Fibroblast of mammary gland (primary cell): ENCODE measurements around the gene DNAI2.

Source experiments
- DNase-seq: peaks from one replicate; pipeline ENCODE4 v3.0.0-alpha.2; 2010; ENCODE audit warnings: low read depth
- H3K4me3 ChIP-seq: 2 replicates; pipeline ENCODE4 v1.5.1; 2011; ENCODE audit warnings: low read depth, mild to moderate bottlenecking, low read length, moderate library complexity; ENCODE audit not compliant: control insufficient read depth
- CTCF ChIP-seq: conservative IDR thresholded peaks from 2 replicates; pipeline ENCODE4 v1.5.1; 2011; ENCODE audit warnings: low read depth, low read length, inconsistent platforms; ENCODE audit not compliant: control insufficient read depth, insufficient read depth

DNAI2 gene

GRCh38 chr17:74355065-74355464 is 81.0 kb downstream of the DNAI2 start:
- no peak for DNase-seq
- H3K4me3 ChIP-seq, result no peak overlapping the region
- TF ChIP-seq CTCF, result no peak

GRCh38 chr17:74356646-74357465 is 82.8 kb downstream of the DNAI2 start:
- H3K4me3 ChIP-seq, result no peak overlapping the region
- TF ChIP-seq CTCF, result no peak
- no peak for DNase-seq

- no peak for DNase-seq
- no peak for TF ChIP-seq CTCF
- no peak overlapping the region for H3K4me3 ChIP-seq
Observed at GRCh38 chr17:74357466-74357809, 83.4 kb downstream of the DNAI2 start.

DNA sequence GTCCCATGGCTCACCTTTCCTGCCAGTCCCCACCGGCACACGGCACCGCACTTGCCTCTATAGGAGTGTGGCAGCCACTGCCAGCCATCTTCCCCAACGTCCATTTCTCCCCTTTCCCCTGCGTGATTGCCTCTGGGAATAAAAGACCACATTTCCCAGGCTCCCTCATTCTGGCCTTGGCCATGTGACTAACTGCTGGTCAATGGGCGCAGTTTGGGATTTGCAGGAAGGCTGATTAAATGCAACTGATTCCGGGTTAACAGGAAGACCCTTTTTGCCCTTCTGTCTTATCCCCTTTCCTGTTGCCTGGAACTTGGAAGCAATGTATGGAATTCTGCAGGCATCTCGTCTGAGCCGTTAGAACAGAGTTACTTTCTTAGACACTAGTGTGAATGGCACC is 84.7 kb downstream of the DNAI2 start:
- DNase-seq, result no peak
- no peak overlapping the region for H3K4me3 ChIP-seq
- TF ChIP-seq CTCF, result no peak

DNA sequence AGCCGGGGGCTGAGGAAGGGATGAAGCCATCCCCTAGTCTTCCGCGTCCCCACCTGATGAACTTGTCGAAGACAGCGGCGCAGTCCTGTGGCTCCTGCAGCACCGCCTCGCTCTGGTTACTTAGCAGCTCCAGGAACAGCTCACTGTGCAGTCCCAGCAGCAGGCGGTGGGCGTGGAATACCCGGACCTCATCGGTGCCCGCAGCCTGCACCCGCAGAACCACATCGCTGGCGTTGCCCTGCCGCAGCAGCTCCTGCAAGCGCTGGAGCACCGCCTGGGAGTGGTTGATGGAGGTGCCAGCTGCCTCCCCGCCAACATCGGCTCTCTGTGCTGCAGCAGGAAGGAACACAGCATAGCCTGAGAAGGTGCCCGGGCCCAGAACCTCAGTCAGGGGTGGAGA is 85.9 kb downstream of the DNAI2 start:
- no peak for DNase-seq
- no peak for TF ChIP-seq CTCF
- no peak overlapping the region for H3K4me3 ChIP-seq

DNA sequence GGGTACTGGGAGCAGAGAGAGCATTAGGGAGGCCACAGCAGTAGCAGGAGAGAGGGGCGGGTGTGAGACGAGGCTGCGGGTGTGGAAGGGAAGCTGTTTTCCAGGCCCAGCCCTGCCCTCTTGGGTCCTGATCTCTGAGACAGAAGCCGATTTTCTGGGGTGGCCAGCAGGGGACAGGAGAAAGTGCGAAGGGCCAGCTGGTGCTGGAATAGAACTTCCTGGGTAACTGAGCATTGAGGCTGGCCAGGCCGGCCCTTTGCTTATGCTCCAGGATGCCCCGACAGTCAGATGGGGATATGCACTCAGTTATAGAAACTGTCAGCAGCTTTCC is 86.8 kb downstream of the DNAI2 start:
- no peak overlapping the region for H3K4me3 ChIP-seq
- no peak for TF ChIP-seq CTCF
- no peak for DNase-seq
